Mesothelial cell of epicardium (in vitro differentiated cells): ENCODE data around the gene LRRIQ4. TPM values are rescaled to one million over a fixed set of nuclear protein-coding genes. Genes with fewer than 3 reads are reported as not detected.

Experiments used
- DNase-seq, 2 experiments: peaks; one replicate each; pipeline ENCODE4 v3.0.0; 2021; ENCODE audit warnings: low spot score in 2 of 2; ENCODE audit not compliant: unreplicated experiment in 2 of 2
- H3K27ac Mint-ChIP-seq: 2 replicates; pipeline ENCODE4 v1.8.0; 2021; ENCODE audit warnings: mixed read lengths
- H3K27me3 Mint-ChIP-seq: 2 replicates; pipeline ENCODE4 v1.8.0; 2021; ENCODE audit warnings: low read depth, mixed read lengths
- H3K36me3 Mint-ChIP-seq: 2 replicates; pipeline ENCODE4 v1.8.0; 2021; ENCODE audit warnings: mixed read lengths
- H3K4me1 Mint-ChIP-seq: 2 replicates; pipeline ENCODE4 v1.8.0; 2021; ENCODE audit warnings: mixed read lengths
- H3K4me3 Mint-ChIP-seq: 2 replicates; pipeline ENCODE4 v1.8.0; 2021; ENCODE audit warnings: mild to moderate bottlenecking, moderate library complexity, mixed read lengths
- H3K9me3 Mint-ChIP-seq: 2 replicates; pipeline ENCODE4 v1.8.0; 2021; ENCODE audit warnings: mixed read lengths
- CTCF ChIP-seq: fragments of 200-600 bp; sonication (generic); IDR thresholded peaks from one replicate; pipeline ENCODE4 v1.5.0; 2021; ENCODE audit warnings: antibody characterized with exemption; ENCODE audit not compliant: unreplicated experiment
- total RNA-seq: library from RNA; stranded (reverse); gene quantifications from 3 replicates; pipeline ENCODE4 v1.2.1, GENCODE V29; 2021

Gene LRRIQ4
- total RNA-seq, 1 donor from 2014 or later = 0.16 TPM

GRCh38 chr3:169790687-169791429 lies 21.8 kb upstream of the LRRIQ4 start:
- no peak for TF ChIP-seq CTCF
- H3K4me1 Mint-ChIP-seq = no peaks in the 10 kb centered on the region
- no peaks in the 10 kb centered on the region for H3K27me3 Mint-ChIP-seq
- H3K36me3 Mint-ChIP-seq = peaks cover 13% of the 10 kb centered on the region
- no peaks in the 10 kb centered on the region for H3K9me3 Mint-ChIP-seq
- no peak overlapping the region for H3K4me3 Mint-ChIP-seq
- no peak overlapping the region for H3K27ac Mint-ChIP-seq
- no peak for DNase-seq

GRCh38 chr3:169792359-169792758 lies 20.3 kb upstream of the LRRIQ4 start:
- no peak overlapping the region for H3K27ac Mint-ChIP-seq

GRCh38 chr3:169804681-169805080 lies 8.0 kb upstream of the LRRIQ4 start:
- Mint-ChIP-seq H3K27ac (no peak overlapping the region), H3K4me1 (no peaks in the 10 kb centered on the region), H3K4me3 (no peak overlapping the region)

More at GRCh38 chr3:169792359-169792758, 20.3 kb upstream of the LRRIQ4 start:
- no peaks in the 10 kb centered on the region for H3K4me1 Mint-ChIP-seq
- H3K27me3 Mint-ChIP-seq = no peaks in the 10 kb centered on the region
- no peak overlapping the region for H3K4me3 Mint-ChIP-seq
- H3K9me3 Mint-ChIP-seq = no peaks in the 10 kb centered on the region
- H3K36me3 Mint-ChIP-seq = peaks cover 13% of the 10 kb centered on the region
- DNase-seq = no peak
- TF ChIP-seq CTCF = no peak

GRCh38 chr3:169809230-169809795 lies 3.4 kb upstream of the LRRIQ4 start:
- Mint-ChIP-seq H3K36me3 (peaks cover 3% of the 10 kb centered on the region), H3K4me3 (no peak overlapping the region), H3K9me3 (no peaks in the 10 kb centered on the region), H3K4me1 (peaks cover 22% of the 10 kb centered on the region), H3K27ac (peak overlapping the region; percentile 2), H3K27me3 (no peaks in the 10 kb centered on the region)
- no peak for DNase-seq
- TF ChIP-seq CTCF = no peak

More at GRCh38 chr3:169804681-169805080, 8.0 kb upstream of the LRRIQ4 start:
- no peaks in the 10 kb centered on the region for H3K9me3 Mint-ChIP-seq
- TF ChIP-seq CTCF = no peak
- DNase-seq = no peak
- no peaks in the 10 kb centered on the region for H3K27me3 Mint-ChIP-seq
- H3K36me3 Mint-ChIP-seq = peaks cover 3% of the 10 kb centered on the region

GRCh38 chr3:169811631-169812331 lies 889 bp upstream of the LRRIQ4 start:
- no peak for TF ChIP-seq CTCF
- H3K4me3 Mint-ChIP-seq = peak overlapping the region; percentile 88
- DNase-seq = no peak
- H3K4me1 Mint-ChIP-seq = peaks cover 22% of the 10 kb centered on the region
- peaks cover 18% of the 10 kb centered on the region for H3K9me3 Mint-ChIP-seq
- no peaks in the 10 kb centered on the region for H3K27me3 Mint-ChIP-seq
- peaks cover 10% of the 10 kb centered on the region for H3K36me3 Mint-ChIP-seq
- H3K27ac Mint-ChIP-seq = peak overlapping the region; percentile 90
